Right lobe of liver (tissue), 6 donors: ENCODE measurements around the gene AP1G2. TPM values are rescaled to one million over a fixed set of nuclear protein-coding genes. Genes with fewer than 3 reads are reported as not detected.

Experiments used
- ATAC-seq, 4 donors: fragments of 200-7000 bp; cut with Tn5 transposase; one replicate each; pipeline ENCODE4 v1.9.1; 2020; ENCODE audit warnings: mild to moderate bottlenecking in 4 of 4, moderate library complexity in 4 of 4
- DNase-seq, 3 donors: peaks; one replicate each; pipeline ENCODE4 v3.0.0-alpha.2; 2020
- H3K27ac ChIP-seq, 3 donors: fragments of 200-600 bp; one replicate each; pipeline ENCODE4 v1.8.0; 2022
- H3K27me3 ChIP-seq, 2 donors: fragments of 200-600 bp; one replicate each; pipeline ENCODE4 v1.8.0; 2022
- H3K36me3 ChIP-seq, 4 donors: fragments of 200-600 bp; sonication (generic) in 1 of 4; one replicate each; pipeline versions ENCODE4 v1.5.1 to v1.8.0; 2017 to 2022; ENCODE audit warnings: control low read depth in 1 of 4
- H3K4me1 ChIP-seq, 4 donors: fragments of 200-600 bp; sonication (generic) in 1 of 4; one replicate each; pipeline versions ENCODE4 v1.5.1 to v1.8.0; 2017 to 2022; ENCODE audit warnings: control low read depth in 1 of 4
- H3K4me3 ChIP-seq, 3 donors: fragments of 200-600 bp; one replicate each; pipeline ENCODE4 v1.8.0; 2022
- H3K9me3 ChIP-seq, 4 donors: fragments of 200-600 bp; sonication (generic) in 1 of 4; one replicate each; pipeline versions ENCODE4 v1.5.1 to v1.8.0; 2017 to 2022; ENCODE audit warnings: control low read depth in 1 of 4
- POLR2A ChIP-seq: fragments of 450-650 bp; IDR thresholded peaks from one replicate; pipeline ENCODE4 v1.6.1; 2017; ENCODE audit warnings: antibody characterized with exemption, mild to moderate bottlenecking
- WGBS: methylation state at CpG from one replicate; pipeline ENCODE4 v1.1.6; 2018; ENCODE audit warnings: low coverage, low lambda C conversion rate; ENCODE audit not compliant: insufficient coverage; ENCODE audit errors: missing lambda C conversion rate; 5-methylcytosine and 5-hydroxymethylcytosine counted together
- intact Hi-C, 2 donors: fragments of 100-400 bp; cut with DNase I; formaldehyde crosslinking; loops; one replicate each; pipeline versions ENCODE4 v1.11.2 to v1.14.1; 2022
- total RNA-seq, 6 experiments: library from RNA; depleted of rRNA in 2 of 6; stranded (reverse); fragments of >200 nt in 2 of 6; fragmentation: NEBNext Ultra II Directional in 3 of 6; extraction: Animal tissue kit (Norgen Biotek cat#: 25700) in 3 of 6; gene quantifications; one replicate each; pipeline versions ENCODE4 v1.1.0 to v1.2.4, GENCODE V29; 2016 to 2023
- TF ChIP-seq, protein P1 (sequence below), 4 donors: fragments of 200-600 bp in 3 of 4; fragments of 450-650 bp in 1 of 4; IDR thresholded peaks; one replicate each; pipeline versions ENCODE4 v1.5.1 to v1.8.0; 2016 to 2022; ENCODE audit warnings: antibody characterized with exemption in 4 of 4, mild to moderate bottlenecking in 2 of 4
- donor health status: DM: no; HTN: yes; CAD: no.
- donor health status: DM: no; HTN: no; CAD: no.
- donor health status: DM: no; HTN: no; CAD: no.
- donor health status: DM: no; HTN: yes; CAD: no.
- donor health status: DM: no; HTN: yes; CAD: no.

The AP1G2 gene
- total RNA-seq, 6 experiments from 2014 or later = 13.6 to 25.9 (median 23.0) TPM

DNA sequence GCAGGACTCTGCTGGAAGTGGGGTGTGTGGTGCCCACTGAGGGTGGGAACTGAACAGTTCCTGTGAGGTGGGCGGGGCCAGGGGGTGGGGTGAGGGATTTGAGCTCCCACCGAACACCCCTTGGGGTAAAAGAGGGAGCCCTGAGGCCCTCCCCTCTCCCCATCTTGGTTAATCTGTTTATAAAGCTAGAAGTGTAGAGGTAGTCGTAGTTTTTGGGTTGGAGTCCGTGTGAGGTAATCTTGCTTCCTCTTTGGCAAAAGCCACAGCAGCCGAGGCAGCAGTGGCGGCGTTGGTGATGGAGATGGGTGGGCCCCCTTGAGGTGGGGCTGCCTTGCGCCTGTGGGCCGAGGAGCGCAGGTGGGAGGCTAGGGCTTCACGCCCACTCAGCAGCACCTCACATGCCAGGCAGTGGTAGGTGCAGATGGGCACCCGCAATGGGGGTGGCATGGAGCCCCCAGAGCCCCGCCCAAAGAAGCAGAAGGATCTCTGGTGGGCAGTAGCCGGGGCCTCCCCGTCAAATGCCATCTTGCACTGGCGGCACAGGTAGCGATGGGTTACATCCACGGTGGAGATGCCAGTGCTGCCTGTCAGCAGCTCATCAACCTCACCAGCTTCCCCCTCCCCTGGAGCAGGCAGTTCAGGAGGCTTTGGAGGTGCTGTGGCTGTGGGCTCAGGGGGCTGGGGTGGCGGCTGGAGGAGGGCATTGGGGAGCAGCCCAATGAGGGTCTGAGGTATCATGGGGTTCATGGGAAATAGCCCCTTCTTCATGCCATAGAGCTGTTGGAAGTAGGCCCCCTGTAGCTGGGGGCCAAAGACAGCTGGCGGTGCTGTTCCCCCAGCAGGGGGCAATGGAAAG lies 45.6 kb downstream of the AP1G2 start:
- H3K4me1 ChIP-seq = no peaks in the 10 kb centered on the region
- H3K36me3 ChIP-seq = no peaks in the 10 kb centered on the region
- H3K9me3 ChIP-seq = no peaks in the 10 kb centered on the region
- DNase-seq (no peak), ATAC-seq (no peak)
- WGBS = 20% methylated on average over 2 of the region's 20 CpGs
- H3K27ac ChIP-seq = no peak overlapping the region
- no peaks in the 10 kb centered on the region for H3K27me3 ChIP-seq
- intact Hi-C loops = no loop called here
- TF ChIP-seq POLR2A = no peak
- TF ChIP-seq, protein P1, sequence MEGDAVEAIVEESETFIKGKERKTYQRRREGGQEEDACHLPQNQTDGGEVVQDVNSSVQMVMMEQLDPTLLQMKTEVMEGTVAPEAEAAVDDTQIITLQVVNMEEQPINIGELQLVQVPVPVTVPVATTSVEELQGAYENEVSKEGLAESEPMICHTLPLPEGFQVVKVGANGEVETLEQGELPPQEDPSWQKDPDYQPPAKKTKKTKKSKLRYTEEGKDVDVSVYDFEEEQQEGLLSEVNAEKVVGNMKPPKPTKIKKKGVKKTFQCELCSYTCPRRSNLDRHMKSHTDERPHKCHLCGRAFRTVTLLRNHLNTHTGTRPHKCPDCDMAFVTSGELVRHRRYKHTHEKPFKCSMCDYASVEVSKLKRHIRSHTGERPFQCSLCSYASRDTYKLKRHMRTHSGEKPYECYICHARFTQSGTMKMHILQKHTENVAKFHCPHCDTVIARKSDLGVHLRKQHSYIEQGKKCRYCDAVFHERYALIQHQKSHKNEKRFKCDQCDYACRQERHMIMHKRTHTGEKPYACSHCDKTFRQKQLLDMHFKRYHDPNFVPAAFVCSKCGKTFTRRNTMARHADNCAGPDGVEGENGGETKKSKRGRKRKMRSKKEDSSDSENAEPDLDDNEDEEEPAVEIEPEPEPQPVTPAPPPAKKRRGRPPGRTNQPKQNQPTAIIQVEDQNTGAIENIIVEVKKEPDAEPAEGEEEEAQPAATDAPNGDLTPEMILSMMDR (IDR thresholded peaks at IDR 0.05) = no peak
- H3K4me3 ChIP-seq = no peak overlapping the region

DNA sequence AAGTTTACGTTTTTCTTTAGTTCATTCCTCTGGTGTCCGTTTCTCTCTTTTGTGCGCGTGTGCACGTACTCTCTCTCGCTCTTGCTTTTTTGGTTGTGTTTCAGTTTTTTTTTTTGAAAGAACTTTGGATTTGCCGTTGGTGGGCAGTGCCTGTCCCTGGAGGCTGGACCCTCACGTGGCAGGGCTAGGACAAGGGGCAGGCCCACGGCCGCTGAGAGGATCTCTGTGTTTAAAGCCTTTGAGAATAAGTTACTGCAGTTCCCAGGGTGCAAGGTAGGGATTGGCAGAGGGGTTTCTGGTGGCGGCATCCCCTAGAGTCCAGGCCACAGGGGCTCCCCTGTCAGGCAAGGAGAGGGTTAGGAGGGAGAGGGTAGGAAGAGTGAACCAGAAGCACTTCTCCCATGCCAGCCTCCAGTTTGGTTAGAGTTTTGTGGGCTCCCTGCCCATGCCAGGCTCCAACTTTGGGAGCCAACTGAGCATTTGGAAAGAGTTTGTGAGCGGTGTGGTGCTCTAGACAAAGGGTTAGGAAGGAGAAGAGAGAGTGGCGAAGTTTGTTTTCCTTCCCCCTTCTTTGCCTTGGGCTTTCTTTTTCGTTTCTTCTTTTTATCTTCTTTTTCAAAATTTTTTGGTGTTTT lies 46.6 kb downstream of the AP1G2 start:
- TF ChIP-seq, protein P1 (IDR thresholded peaks at IDR 0.05) = no peak
- TF ChIP-seq POLR2A = no peak
- WGBS = 71% methylated on average over 12 of the region's 14 CpGs
- intact Hi-C loops = no loop called here
- H3K9me3 ChIP-seq = no peaks in the 10 kb centered on the region
- no peak overlapping the region for H3K4me3 ChIP-seq
- H3K36me3 ChIP-seq = no peaks in the 10 kb centered on the region
- no peak for DNase-seq
- no peaks in the 10 kb centered on the region for H3K4me1 ChIP-seq
- no peak overlapping the region for H3K27ac ChIP-seq
- no peaks in the 10 kb centered on the region for H3K27me3 ChIP-seq
- ATAC-seq = no peak

GRCh38 chr14:23518709-23519108 lies 48.9 kb downstream of the AP1G2 start:
- no peak for TF ChIP-seq POLR2A
- TF ChIP-seq, protein P1 (IDR thresholded peaks at IDR 0.05) = no peak
- WGBS = 74% methylated on average over 4 of the region's 4 CpGs
- Histone ChIP-seq H3K27me3 (no peaks in the 10 kb centered on the region), H3K27ac (no peak overlapping the region), H3K36me3 (no peaks in the 10 kb centered on the region), H3K9me3 (no peaks in the 10 kb centered on the region), H3K4me3 (no peak overlapping the region), H3K4me1 (no peaks in the 10 kb centered on the region)
- intact Hi-C loops = no loop called here
- no peak for DNase-seq
- ATAC-seq = no peak

- intact Hi-C loops = no loop called here
- TF ChIP-seq, protein P1 (IDR thresholded peaks at IDR 0.05) = no peak
- TF ChIP-seq POLR2A = no peak
- DNase-seq (no peak), ATAC-seq (no peak)
- H3K4me3 ChIP-seq = no peak overlapping the region
- H3K36me3 ChIP-seq = no peaks in the 10 kb centered on the region
- H3K9me3 ChIP-seq = no peaks in the 10 kb centered on the region
- no peaks in the 10 kb centered on the region for H3K4me1 ChIP-seq
- H3K27me3 ChIP-seq = no peaks in the 10 kb centered on the region
- 69% methylated on average over 6 of the region's 6 CpGs for WGBS
- H3K27ac ChIP-seq = no peak overlapping the region
These were observed 49.8 kb downstream of the AP1G2 start for GRCh38 chr14:23517650-23518326.
